Muscle of leg (tissue), 11 donors: Measurements from ENCODE around the gene DNAAF1. TPM values are rescaled to one million over a fixed set of nuclear protein-coding genes. Genes with fewer than 3 reads are reported as not detected.

Experiments
- DNase-seq: peaks from one replicate; pipeline ENCODE4 v3.0.0; 2013
- H3K27ac ChIP-seq: one replicate; pipeline ENCODE4 v1.5.1; 2013; ENCODE audit warnings: mild to moderate bottlenecking, low read length, control low read depth
- H3K27me3 ChIP-seq: one replicate; pipeline ENCODE4 v1.6.1; 2013; ENCODE audit warnings: low read length; ENCODE audit not compliant: control insufficient read depth, insufficient read depth
- H3K36me3 ChIP-seq: one replicate; pipeline ENCODE4 v1.6.1; 2013; ENCODE audit warnings: low read length; ENCODE audit not compliant: control insufficient read depth, insufficient read depth
- H3K4me1 ChIP-seq: one replicate; pipeline ENCODE4 v1.6.1; 2013; ENCODE audit warnings: low read length; ENCODE audit not compliant: control insufficient read depth, insufficient read depth
- H3K4me3 ChIP-seq: one replicate; pipeline ENCODE4 v1.5.1; 2013; ENCODE audit warnings: low read length, control low read depth
- H3K9me3 ChIP-seq: replicated peaks from 2 replicates; pipeline ENCODE4 v1.6.1; 2013; ENCODE audit warnings: low read depth, low read length; ENCODE audit not compliant: control insufficient read depth
- WGBS: methylation state at CpG from one replicate; pipeline ENCODE4 v1.1.5; 2013; ENCODE audit warnings: missing lambda C conversion rate; ENCODE audit not compliant: insufficient coverage; 5-methylcytosine and 5-hydroxymethylcytosine counted together
- polyA plus RNA-seq, 8 donors: library from polyadenylated mRNA; unstranded; fragments of 120-200 nt; gene quantifications; one replicate each; pipeline versions ENCODE4 v1.2.1 to v1.2.3, GENCODE V29; 2013; ENCODE audit warnings: inconsistent platforms in 1 of 8, low replicate concordance in 1 of 8; ENCODE audit not compliant: insufficient read length in 8 of 8, insufficient read depth in 1 of 8
- total RNA-seq: library from RNA; stranded (reverse); fragments of 120-200 nt; gene quantifications from one replicate; pipeline ENCODE4 v1.2.4, GENCODE V29; 2013

The DNAAF1 gene
- total and polyA plus RNA-seq, 9 donors = under 0.01 to 1.1 (median 0.33) TPM

GRCh38 chr16:84120023-84120422 lies 25.1 kb upstream of the DNAAF1 start:
- WGBS = 67% methylated on average over 4 of the region's 5 CpGs
- no peak overlapping the region for H3K27ac ChIP-seq
- no peak for DNase-seq
- no peaks in the 10 kb centered on the region for H3K9me3 ChIP-seq
- no peaks in the 10 kb centered on the region for H3K27me3 ChIP-seq
- peaks cover 17% of the 10 kb centered on the region for H3K36me3 ChIP-seq
- H3K4me1 ChIP-seq = peaks cover 8% of the 10 kb centered on the region
- H3K4me3 ChIP-seq = no peak overlapping the region

- Histone ChIP-seq H3K4me3 (no peak overlapping the region), H3K27me3 (no peaks in the 10 kb centered on the region), H3K27ac (no peak overlapping the region), H3K9me3 (no peaks in the 10 kb centered on the region), H3K36me3 (peaks cover 17% of the 10 kb centered on the region), H3K4me1 (peaks cover 6% of the 10 kb centered on the region)
- no peak for DNase-seq
- 65% methylated on average over 4 of the region's 10 CpGs for WGBS
Observed at GRCh38 chr16:84121007-84121406, 24.1 kb upstream of the DNAAF1 start.

- WGBS = 90% methylated on average over 2 of the region's 7 CpGs
- no peak overlapping the region for H3K4me3 ChIP-seq
- no peak overlapping the region for H3K27ac ChIP-seq
- no peaks in the 10 kb centered on the region for H3K4me1 ChIP-seq
- no peaks in the 10 kb centered on the region for H3K9me3 ChIP-seq
- DNase-seq = no peak
- peaks cover 21% of the 10 kb centered on the region for H3K36me3 ChIP-seq
- H3K27me3 ChIP-seq = no peaks in the 10 kb centered on the region
Observed at GRCh38 chr16:84124257-84125073, 20.6 kb upstream of the DNAAF1 start.

- DNase-seq = no peak
- no peaks in the 10 kb centered on the region for H3K27me3 ChIP-seq
- no peaks in the 10 kb centered on the region for H3K9me3 ChIP-seq
- no peak overlapping the region for H3K4me3 ChIP-seq
- H3K27ac ChIP-seq = no peak overlapping the region
- H3K4me1 ChIP-seq = no peaks in the 10 kb centered on the region
- 79% methylated on average over 4 of the region's 5 CpGs for WGBS
- peaks cover 12% of the 10 kb centered on the region for H3K36me3 ChIP-seq
Observed at GRCh38 chr16:84131117-84131516, 14.0 kb upstream of the DNAAF1 start.

- no peaks in the 10 kb centered on the region for H3K4me1 ChIP-seq
- DNase-seq = no peak
- WGBS = no CpG with 5 or more reads among the region's 7 CpGs
- H3K36me3 ChIP-seq = peaks cover 10% of the 10 kb centered on the region
- H3K27ac ChIP-seq = no peak overlapping the region
- H3K27me3 ChIP-seq = no peaks in the 10 kb centered on the region
- no peaks in the 10 kb centered on the region for H3K9me3 ChIP-seq
- H3K4me3 ChIP-seq = no peak overlapping the region
Observed at GRCh38 chr16:84132527-84133285, 12.4 kb upstream of the DNAAF1 start.

GRCh38 chr16:84136331-84137125 lies 8.6 kb upstream of the DNAAF1 start:
- no peak for DNase-seq
- no peak overlapping the region for H3K27ac ChIP-seq
- no peaks in the 10 kb centered on the region for H3K36me3 ChIP-seq
- H3K4me1 ChIP-seq = peaks cover 4% of the 10 kb centered on the region
- H3K4me3 ChIP-seq = no peak overlapping the region
- H3K9me3 ChIP-seq = no peaks in the 10 kb centered on the region
- no peaks in the 10 kb centered on the region for H3K27me3 ChIP-seq
- WGBS = 93% methylated on average over 2 of the region's 11 CpGs

GRCh38 chr16:84137287-84137686 lies 7.8 kb upstream of the DNAAF1 start:
- H3K4me3 ChIP-seq = no peak overlapping the region
- DNase-seq = no peak
- H3K9me3 ChIP-seq = no peaks in the 10 kb centered on the region
- no peak overlapping the region for H3K27ac ChIP-seq
- H3K36me3 ChIP-seq = no peaks in the 10 kb centered on the region
- whole genome bisulfite sequencing = 78% methylated on average over 6 of the region's 8 CpGs
- H3K4me1 ChIP-seq = peaks cover 4% of the 10 kb centered on the region
- no peaks in the 10 kb centered on the region for H3K27me3 ChIP-seq

GRCh38 chr16:84137769-84138357 lies 7.2 kb upstream of the DNAAF1 start:
- no peaks in the 10 kb centered on the region for H3K9me3 ChIP-seq
- no peak overlapping the region for H3K4me3 ChIP-seq
- no peaks in the 10 kb centered on the region for H3K27me3 ChIP-seq
- H3K36me3 ChIP-seq = no peaks in the 10 kb centered on the region
- no peak for DNase-seq
- H3K4me1 ChIP-seq = peaks cover 4% of the 10 kb centered on the region
- no CpG with 5 or more reads among the region's 7 CpGs for WGBS
- no peak overlapping the region for H3K27ac ChIP-seq

GRCh38 chr16:84138500-84138823 lies 6.6 kb upstream of the DNAAF1 start:
- Histone ChIP-seq H3K27me3 (no peaks in the 10 kb centered on the region), H3K4me1 (peaks cover 4% of the 10 kb centered on the region), H3K36me3 (no peaks in the 10 kb centered on the region), H3K4me3 (no peak overlapping the region), H3K9me3 (no peaks in the 10 kb centered on the region), H3K27ac (no peak overlapping the region)
- WGBS = 33% methylated on average over 1 of the region's 2 CpGs
- DNase-seq = no peak
